ENCODE data around the gene SHKBP1. TPM values are rescaled to one million over a fixed set of nuclear protein-coding genes. Genes with fewer than 3 reads are reported as not detected.
A peak's percentile ranks its signal among the peaks of the same experiment; 100 is the strongest.
"Not testable (repeated sequence)": the region's sequence is repeated elsewhere in the genome, so short reads cannot be mapped to it uniquely, and the experiment has no call there.

The SHKBP1 gene
- total RNA-seq, 3 donors from 2014 or later: 80.1 to 86.1 (median 84.8) TPM

GRCh38 chr19:40547836-40548235 is 28.8 kb upstream of the SHKBP1 start:
- H3K27me3 Mint-ChIP-seq (ENCODE audit: low read depth): peaks cover 41% of the 10 kb centered on the region
- ATAC-seq (no peak), DNase-seq (no peak)
- no peak overlapping the region for H3K4me3 Mint-ChIP-seq
- peaks cover 10% of the 10 kb centered on the region for H3K4me1 Mint-ChIP-seq (ENCODE audit: low read depth)
- no peaks in the 10 kb centered on the region for H3K9me3 Mint-ChIP-seq
- no peaks in the 10 kb centered on the region for H3K36me3 Mint-ChIP-seq (ENCODE audit: insufficient read depth)

- DNase-seq (peak; percentile 69), ATAC-seq (peak; percentile 99)
- Mint-ChIP-seq H3K4me1 (ENCODE audit: low read depth) (peaks cover 10% of the 10 kb centered on the region), H3K4me3 (no peak overlapping the region), H3K27me3 (ENCODE audit: low read depth) (peaks cover 52% of the 10 kb centered on the region), H3K9me3 (no peaks in the 10 kb centered on the region), H3K36me3 (ENCODE audit: insufficient read depth) (no peaks in the 10 kb centered on the region)
Observed at GRCh38 chr19:40549007-40549708, 27.5 kb upstream of the SHKBP1 start.

- no peak for DNase-seq
- Mint-ChIP-seq H3K36me3 (ENCODE audit: insufficient read depth) (no peaks in the 10 kb centered on the region), H3K4me1 (ENCODE audit: low read depth) (peaks cover 10% of the 10 kb centered on the region), H3K4me3 (no peak overlapping the region), H3K27me3 (ENCODE audit: low read depth) (peaks cover 64% of the 10 kb centered on the region), H3K9me3 (no peaks in the 10 kb centered on the region)
- no peak for ATAC-seq
Observed at GRCh38 chr19:40550951-40551350, 25.7 kb upstream of the SHKBP1 start.

GRCh38 chr19:40552848-40553247 is 23.8 kb upstream of the SHKBP1 start:
- DNase-seq (no peak), ATAC-seq (no peak)
- Mint-ChIP-seq H3K36me3 (ENCODE audit: insufficient read depth) (no peaks in the 10 kb centered on the region), H3K4me1 (ENCODE audit: low read depth) (peaks cover 10% of the 10 kb centered on the region), H3K4me3 (no peak overlapping the region), H3K27me3 (ENCODE audit: low read depth) (peaks cover 72% of the 10 kb centered on the region), H3K9me3 (no peaks in the 10 kb centered on the region)

- no peaks in the 10 kb centered on the region for H3K9me3 Mint-ChIP-seq
- H3K27me3 Mint-ChIP-seq (ENCODE audit: low read depth): peaks cover 65% of the 10 kb centered on the region
- ATAC-seq (no peak), DNase-seq (no peak)
- peaks cover 4% of the 10 kb centered on the region for H3K4me1 Mint-ChIP-seq (ENCODE audit: low read depth)
- H3K4me3 Mint-ChIP-seq: no peak overlapping the region
- H3K36me3 Mint-ChIP-seq (ENCODE audit: insufficient read depth): no peaks in the 10 kb centered on the region
Observed at GRCh38 chr19:40553885-40554857, 22.5 kb upstream of the SHKBP1 start.

GRCh38 chr19:40555978-40556689 is 20.5 kb upstream of the SHKBP1 start:
- peaks cover 57% of the 10 kb centered on the region for H3K27me3 Mint-ChIP-seq (ENCODE audit: low read depth)
- H3K36me3 Mint-ChIP-seq (ENCODE audit: insufficient read depth): no peaks in the 10 kb centered on the region
- H3K4me1 Mint-ChIP-seq (ENCODE audit: low read depth): no peaks in the 10 kb centered on the region
- no peak for ATAC-seq
- no peak for DNase-seq
- H3K4me3 Mint-ChIP-seq: no peak overlapping the region
- no peaks in the 10 kb centered on the region for H3K9me3 Mint-ChIP-seq

- DNase-seq: no peak
- Mint-ChIP-seq H3K4me3 (no peak overlapping the region), H3K4me1 (ENCODE audit: low read depth) (no peaks in the 10 kb centered on the region), H3K36me3 (ENCODE audit: insufficient read depth) (no peaks in the 10 kb centered on the region), H3K9me3 (no peaks in the 10 kb centered on the region), H3K27me3 (ENCODE audit: low read depth) (peaks cover 53% of the 10 kb centered on the region)
- ATAC-seq: no peak
Observed at GRCh38 chr19:40556953-40557530, 19.6 kb upstream of the SHKBP1 start.

- Mint-ChIP-seq H3K27me3 (ENCODE audit: low read depth) (peaks cover 52% of the 10 kb centered on the region), H3K36me3 (ENCODE audit: insufficient read depth) (no peaks in the 10 kb centered on the region), H3K4me3 (no peak overlapping the region), H3K4me1 (ENCODE audit: low read depth) (no peaks in the 10 kb centered on the region), H3K9me3 (no peaks in the 10 kb centered on the region)
- no peak for DNase-seq
- ATAC-seq: no peak
Observed at GRCh38 chr19:40559394-40559793, 17.3 kb upstream of the SHKBP1 start.

GRCh38 chr19:40560092-40560507 is 16.6 kb upstream of the SHKBP1 start:
- H3K36me3 Mint-ChIP-seq (ENCODE audit: insufficient read depth): no peaks in the 10 kb centered on the region
- H3K9me3 Mint-ChIP-seq: no peaks in the 10 kb centered on the region
- DNase-seq (no peak), ATAC-seq (no peak)
- H3K4me1 Mint-ChIP-seq (ENCODE audit: low read depth): no peaks in the 10 kb centered on the region
- no peak overlapping the region for H3K4me3 Mint-ChIP-seq
- peaks cover 49% of the 10 kb centered on the region for H3K27me3 Mint-ChIP-seq (ENCODE audit: low read depth)

GRCh38 chr19:40561947-40562346 is 14.7 kb upstream of the SHKBP1 start:
- ATAC-seq: no peak
- no peaks in the 10 kb centered on the region for H3K9me3 Mint-ChIP-seq

GRCh38 chr19:40564535-40564934 is 12.1 kb upstream of the SHKBP1 start:
- not testable (repeated sequence) for DNase-seq; ATAC-seq; H3K36me3 Mint-ChIP-seq (ENCODE audit: insufficient read depth); H3K9me3 Mint-ChIP-seq; H3K4me1 Mint-ChIP-seq (ENCODE audit: low read depth); H3K4me3 Mint-ChIP-seq
- H3K27me3 Mint-ChIP-seq (ENCODE audit: low read depth): peaks cover 64% of the 10 kb centered on the region

More at GRCh38 chr19:40561947-40562346, 14.7 kb upstream of the SHKBP1 start:
- no peak for DNase-seq
- Mint-ChIP-seq H3K36me3 (ENCODE audit: insufficient read depth) (no peaks in the 10 kb centered on the region), H3K27me3 (ENCODE audit: low read depth) (peaks cover 57% of the 10 kb centered on the region), H3K4me3 (no peak overlapping the region), H3K4me1 (ENCODE audit: low read depth) (no peaks in the 10 kb centered on the region)

GRCh38 chr19:40565355-40565754 is 11.3 kb upstream of the SHKBP1 start:
- Mint-ChIP-seq H3K9me3 (no peaks in the 10 kb centered on the region), H3K4me1 (ENCODE audit: low read depth) (peaks cover 9% of the 10 kb centered on the region), H3K27me3 (ENCODE audit: low read depth) (peaks cover 61% of the 10 kb centered on the region)

GRCh38 chr19:40565910-40566495 is 10.7 kb upstream of the SHKBP1 start:
- H3K4me3 Mint-ChIP-seq: no peak overlapping the region
- H3K36me3 Mint-ChIP-seq (ENCODE audit: insufficient read depth): no peaks in the 10 kb centered on the region
- no peaks in the 10 kb centered on the region for H3K9me3 Mint-ChIP-seq
- no peak for ATAC-seq
- peaks cover 59% of the 10 kb centered on the region for H3K27me3 Mint-ChIP-seq (ENCODE audit: low read depth)
- peaks cover 14% of the 10 kb centered on the region for H3K4me1 Mint-ChIP-seq (ENCODE audit: low read depth)
- no peak for DNase-seq

More at GRCh38 chr19:40565355-40565754, 11.3 kb upstream of the SHKBP1 start:
- DNase-seq (no peak), ATAC-seq (no peak)
- Mint-ChIP-seq H3K36me3 (ENCODE audit: insufficient read depth) (no peaks in the 10 kb centered on the region), H3K4me3 (no peak overlapping the region)
